ENCODE results near the gene RRP1B. TPM values are rescaled to one million over a fixed set of nuclear protein-coding genes. Genes with fewer than 3 reads are reported as not detected.

The RRP1B gene
- total and polyA plus RNA-seq, 2 of the 13 experiments (the other 11 are each of a cell fraction or from before 2014, with no cell fraction given): 16.3 to 46.2 TPM

- peak; percentile 64 for TF ChIP-seq PRDM10 (CRISPR knock-in tag; IDR thresholded peaks at IDR 0.05; ENCODE audit: low read depth)
- peak; percentile 94 for TF ChIP-seq ZNF574 (CRISPR knock-in tag; IDR thresholded peaks at IDR 0.05)
- TF ChIP-seq ZNF644 (CRISPR knock-in tag; IDR thresholded peaks at IDR 0.05; ENCODE audit: low read depth): no peak
- TF ChIP-seq JUND (CRISPR knock-in tag; IDR thresholded peaks at IDR 0.05): peak; percentile 63
- 0 out of 2 replicates have a peak, but pooled peaks have one; percentile 16 for TF ChIP-seq ZKSCAN8 (CRISPR knock-in tag; IDR thresholded peaks at IDR 0.05; ENCODE audit: borderline replicate concordance)
- 0 out of 2 replicates have a peak, but pooled peaks have one; percentile 2 for TF ChIP-seq NAIF1 (CRISPR knock-in tag; IDR thresholded peaks at IDR 0.05; ENCODE audit: borderline replicate concordance)
- no peak for TF ChIP-seq KLF13 (CRISPR knock-in tag; IDR thresholded peaks at IDR 0.05)
- TF ChIP-seq ARID5B (CRISPR knock-in tag; IDR thresholded peaks at IDR 0.05): peak; percentile 85
- TF ChIP-seq SCMH1 (CRISPR knock-in tag; IDR thresholded peaks at IDR 0.05; ENCODE audit: borderline replicate concordance): no peak
- TF ChIP-seq ATRX (CRISPR knock-in tag; IDR thresholded peaks at IDR 0.05; ENCODE audit: borderline replicate concordance): no peak
- TF ChIP-seq SIX1 (CRISPR knock-in tag; IDR thresholded peaks at IDR 0.05; ENCODE audit: borderline replicate concordance): no peak
- TF ChIP-seq ZNF839 (CRISPR knock-in tag; IDR thresholded peaks at IDR 0.05; ENCODE audit: borderline replicate concordance): no peak
- TF ChIP-seq ZNF558 (CRISPR knock-in tag; IDR thresholded peaks at IDR 0.05; ENCODE audit: borderline replicate concordance): no peak
- no peak for TF ChIP-seq PAX8 (CRISPR knock-in tag; IDR thresholded peaks at IDR 0.05; ENCODE audit: borderline replicate concordance)
- no peak for TF ChIP-seq ZFP82 (CRISPR knock-in tag; IDR thresholded peaks at IDR 0.05; ENCODE audit: borderline replicate concordance)
- TF ChIP-seq ZNF383 (CRISPR knock-in tag; IDR thresholded peaks at IDR 0.05; ENCODE audit: borderline replicate concordance): no peak
- no peak for TF ChIP-seq NFE2 (CRISPR knock-in tag; IDR thresholded peaks at IDR 0.05)
- 0 out of 2 replicates have a peak, but pooled peaks have one; percentile 26 for TF ChIP-seq ZNF326 (CRISPR knock-in tag; IDR thresholded peaks at IDR 0.05; ENCODE audit: borderline replicate concordance)
Observed at GRCh38 chr21:43728467-43729390, 69.4 kb downstream of the RRP1B start (continued).
